Epidermal melanocyte (primary cell): ENCODE data around the gene PTPRN2.
"Not testable (repeated sequence)": the region's sequence is repeated elsewhere in the genome, so short reads cannot be mapped to it uniquely, and the experiment has no call there.

ENCODE experiments used
- DNase-seq: peaks from one replicate; pipeline ENCODE4 v3.0.0; 2011; ENCODE audit warnings: low spot score; ENCODE audit not compliant: insufficient read length

The PTPRN2 gene

DNA sequence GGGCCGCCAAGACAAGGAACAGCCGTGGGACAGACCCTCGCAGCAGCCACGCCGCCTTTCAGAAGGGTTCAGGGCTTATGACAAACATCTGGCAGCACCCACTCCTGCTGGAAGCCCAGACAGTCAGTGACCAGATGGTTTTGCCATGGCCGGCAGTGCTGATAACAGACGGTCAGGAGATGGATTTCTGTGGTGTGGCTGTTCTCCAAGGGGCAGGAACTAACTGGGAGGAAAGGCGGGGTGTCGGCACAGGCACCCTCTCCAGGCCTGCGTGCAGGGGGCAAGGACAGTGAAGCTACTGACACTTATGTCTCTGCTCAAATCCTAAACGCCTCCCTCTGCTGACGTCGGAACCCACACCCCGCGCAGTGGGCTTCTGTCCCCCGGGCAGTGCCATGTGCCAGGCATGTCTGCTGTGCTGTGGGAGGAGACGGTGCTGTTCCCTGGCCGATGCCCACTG is 834.8 kb downstream of the PTPRN2 start:
- no peak for DNase-seq

GRCh38 chr7:157751951-157752673 is 835.5 kb downstream of the PTPRN2 start:
- no peak for DNase-seq

DNA sequence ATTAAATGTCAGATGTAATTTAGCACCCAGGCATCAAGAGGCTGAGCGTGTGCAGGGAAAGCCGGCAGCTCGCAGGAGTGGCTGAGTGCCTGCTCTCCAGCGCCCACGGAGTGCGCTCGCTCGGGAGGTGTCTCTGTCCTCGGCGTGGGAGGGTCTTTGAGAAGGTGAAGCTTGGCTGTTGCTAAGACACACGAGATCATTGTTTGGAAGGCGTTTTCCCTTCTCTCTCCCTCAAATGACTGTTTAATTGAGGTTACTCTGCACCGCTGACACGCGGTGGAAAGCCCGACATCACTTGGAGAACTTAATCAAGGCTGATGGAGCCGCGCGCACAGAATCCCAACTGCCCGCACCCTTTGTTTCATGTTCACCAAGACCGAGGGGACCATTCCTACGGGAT is 836.2 kb downstream of the PTPRN2 start:
- DNase-seq, result no peak

DNA sequence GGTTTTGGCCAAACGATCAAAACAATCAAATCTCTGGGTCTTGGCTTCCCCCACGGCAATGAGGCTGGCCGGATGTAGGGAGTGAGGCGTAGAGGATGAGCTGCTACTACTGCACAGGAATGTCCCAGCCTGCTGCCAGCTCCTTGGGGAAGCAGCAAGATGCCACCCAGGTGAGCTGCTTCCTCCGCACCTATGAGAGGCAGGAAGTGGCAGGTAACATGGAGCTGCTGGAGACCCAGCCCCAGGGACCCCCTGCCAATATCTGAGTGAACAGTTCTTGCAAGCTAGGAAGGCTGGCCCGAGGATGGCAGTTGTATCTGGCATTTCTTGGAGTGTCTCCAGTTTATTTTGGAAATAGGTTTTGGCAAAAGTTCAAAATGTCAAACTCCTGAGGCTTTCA is 837.3 kb downstream of the PTPRN2 start:
- no peak for DNase-seq

DNA sequence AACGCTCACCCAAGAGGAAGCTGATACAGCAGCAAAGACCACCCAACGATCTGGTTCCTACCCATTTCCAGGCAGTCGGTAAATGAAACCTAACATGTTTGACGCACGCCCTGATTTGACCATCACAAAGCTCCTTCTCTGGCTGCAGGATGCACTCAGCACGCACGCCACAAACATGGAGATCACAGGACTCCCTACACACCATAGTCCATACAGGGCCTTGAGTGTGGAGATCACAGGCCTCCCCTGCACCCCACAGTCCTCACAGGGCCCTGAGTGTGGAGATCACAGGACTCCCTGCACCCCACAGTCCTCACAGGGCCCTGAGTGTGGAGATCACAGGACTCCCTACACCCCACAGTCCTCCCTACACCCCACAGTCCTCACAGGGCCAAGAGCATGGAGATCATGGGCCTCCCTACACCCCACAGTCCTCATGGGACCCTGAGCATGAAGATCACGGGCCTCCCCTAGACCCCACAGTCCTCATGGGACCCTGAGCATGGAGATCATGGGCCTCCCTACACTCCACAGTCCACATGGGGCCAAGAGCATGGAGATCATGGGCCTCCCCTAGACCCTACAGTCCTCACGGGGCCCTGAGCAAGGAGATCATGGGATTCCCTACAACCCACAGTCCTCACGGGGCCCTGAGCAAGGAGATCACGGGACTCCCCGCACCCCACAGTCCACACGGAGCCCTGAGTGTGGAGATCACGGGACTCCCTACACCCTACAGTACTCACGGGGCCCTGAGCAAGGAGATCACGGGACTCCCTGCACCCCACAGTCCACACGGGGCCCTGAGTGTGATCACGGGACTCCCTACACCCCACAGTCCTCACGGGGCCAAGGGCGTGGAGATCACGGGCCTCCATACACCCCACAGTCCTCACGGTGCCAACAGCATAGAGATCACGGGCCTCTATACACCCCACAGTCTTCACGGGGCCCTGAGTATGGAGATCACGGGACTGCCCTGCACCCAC is 841.6 kb downstream of the PTPRN2 start:
- DNase-seq, result no peak

GRCh38 chr7:157744786-157745601 is 842.6 kb downstream of the PTPRN2 start:
- DNase-seq, result no peak

GRCh38 chr7:157743781-157744525 is 843.7 kb downstream of the PTPRN2 start:
- DNase-seq, result no peak

GRCh38 chr7:157740251-157740798 is 847.3 kb downstream of the PTPRN2 start:
- DNase-seq, result no peak

DNA sequence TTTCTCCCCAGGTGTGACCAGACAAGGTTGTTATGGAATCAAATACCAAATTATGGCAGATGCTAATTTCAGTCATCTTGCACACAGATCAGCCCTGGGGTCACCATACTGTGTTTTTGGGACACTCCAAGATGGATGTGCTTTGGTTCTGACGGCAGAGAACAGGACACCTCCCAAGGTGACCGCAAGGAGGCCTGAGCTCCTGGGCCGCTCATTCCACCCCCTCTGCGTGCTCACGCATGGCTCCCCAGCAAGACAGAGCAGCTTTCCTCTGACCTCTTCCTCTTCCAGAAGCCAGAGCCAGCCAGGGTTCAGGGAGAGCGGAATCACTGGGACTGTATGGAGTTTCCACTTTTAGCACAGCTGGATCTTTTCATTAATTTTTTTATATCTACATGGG is 848.0 kb downstream of the PTPRN2 start:
- DNase-seq, result no peak

GRCh38 chr7:157739031-157739430 is 848.6 kb downstream of the PTPRN2 start:
- no peak for DNase-seq

GRCh38 chr7:157738066-157738460 is 849.6 kb downstream of the PTPRN2 start:
- no peak for DNase-seq

- no peak for DNase-seq
These were observed 850.2 kb downstream of the PTPRN2 start for GRCh38 chr7:157737151-157738065.

DNA sequence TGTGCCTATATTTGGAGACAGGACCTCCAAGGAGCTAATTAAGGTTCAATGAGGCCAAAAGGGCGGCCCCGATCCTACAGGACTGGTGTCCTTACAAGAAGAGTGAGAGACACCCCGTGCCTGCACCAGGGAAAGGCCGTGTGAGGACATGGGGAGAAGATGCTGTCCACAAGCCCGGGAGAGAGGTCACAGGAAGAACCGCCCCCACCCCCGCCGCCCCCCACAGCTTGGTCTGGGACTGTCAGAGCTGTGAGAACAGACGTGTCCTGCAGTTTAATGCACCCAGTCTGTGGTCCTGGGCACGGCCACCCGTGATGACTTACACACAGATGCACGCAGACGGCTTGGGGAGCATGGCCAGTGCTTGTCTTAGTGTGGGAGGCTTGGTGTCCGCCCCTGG is 851.3 kb downstream of the PTPRN2 start:
- DNase-seq, result no peak

DNA sequence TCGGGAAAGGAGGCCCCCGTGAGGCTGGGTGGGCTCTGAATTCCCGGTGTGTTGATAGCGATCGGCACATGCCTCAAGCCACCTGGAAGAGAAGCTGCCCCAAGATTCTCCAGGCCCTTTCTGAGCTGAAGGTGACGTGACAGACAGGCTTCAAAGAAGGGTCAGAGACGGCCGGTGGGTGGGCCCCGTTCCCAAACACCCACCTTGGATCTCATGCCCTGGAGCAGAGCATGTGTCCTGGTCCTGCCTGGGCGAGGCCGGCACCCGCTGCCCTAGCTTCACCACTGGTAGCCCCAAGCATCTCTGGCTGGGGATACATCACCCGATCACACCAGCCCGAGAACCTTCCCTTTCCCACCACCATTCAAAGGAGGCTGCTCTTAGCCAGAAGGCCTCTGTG is 851.8 kb downstream of the PTPRN2 start:
- DNase-seq, result no peak

DNA sequence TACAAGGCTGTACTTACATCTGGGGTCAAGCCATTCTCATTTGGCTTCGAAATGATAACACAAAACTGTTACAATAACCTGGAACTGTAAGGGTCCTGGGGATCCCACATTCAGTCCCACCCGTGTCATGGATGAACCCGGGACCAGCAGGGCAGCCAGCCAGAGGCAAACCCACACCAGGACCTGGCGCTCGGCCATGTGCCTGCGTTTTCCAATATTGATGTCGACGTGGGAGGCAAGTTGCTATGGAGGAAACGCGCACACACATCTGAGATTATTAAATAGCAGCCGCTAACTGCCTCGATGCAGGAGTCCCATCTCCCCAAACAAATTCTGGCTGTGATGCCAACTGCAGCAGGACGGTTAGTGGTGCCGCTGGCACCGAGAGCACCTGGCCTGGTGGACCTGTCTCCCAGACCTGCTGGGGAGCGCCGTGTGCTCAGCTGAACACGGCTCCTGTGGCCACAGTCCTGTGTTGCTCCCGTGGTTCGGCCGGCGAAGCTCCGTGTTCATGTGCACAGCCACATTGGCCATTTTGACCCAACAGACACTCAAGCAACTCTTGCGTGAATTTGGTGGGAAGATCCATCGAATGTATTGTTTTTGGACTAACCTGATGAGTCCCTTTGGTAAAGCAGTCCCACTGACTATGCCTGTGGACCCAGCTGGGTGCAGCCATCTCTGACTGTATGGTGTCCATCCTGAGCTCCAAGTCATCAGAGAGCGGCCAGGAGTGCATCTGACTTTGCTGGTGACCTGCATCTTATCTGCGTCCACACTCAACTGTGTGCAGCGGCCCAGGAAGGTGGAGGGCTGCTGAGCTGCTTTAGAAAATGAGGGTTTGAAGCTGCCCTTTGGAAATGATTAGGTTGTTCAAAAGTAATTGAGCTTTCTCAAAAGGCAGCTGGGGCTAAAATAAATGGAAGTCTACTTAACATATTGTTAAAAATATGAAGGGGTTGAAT is 852.7 kb downstream of the PTPRN2 start:
- DNase-seq, result no peak

GRCh38 chr7:157733760-157734395 is 853.7 kb downstream of the PTPRN2 start:
- not testable (repeated sequence) for DNase-seq

DNA sequence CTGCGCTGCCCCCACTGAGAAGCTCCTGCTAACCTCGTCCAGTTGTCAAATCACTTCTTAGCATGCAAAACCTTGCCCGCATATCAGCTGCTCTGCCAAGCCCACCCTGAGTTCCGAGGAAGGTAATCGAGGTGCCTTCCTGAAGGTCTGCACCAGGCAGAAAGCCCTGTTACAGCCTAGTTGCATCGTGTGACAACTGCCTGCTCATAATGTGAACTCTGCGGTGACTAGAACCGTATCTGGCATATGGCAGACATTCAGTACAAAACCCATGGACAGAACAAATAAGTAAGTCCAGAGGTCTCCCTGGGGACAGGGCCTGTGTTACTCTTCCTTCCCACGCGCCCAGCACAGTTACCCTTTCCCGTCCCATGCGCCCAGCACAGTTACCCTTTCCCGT is 856.5 kb downstream of the PTPRN2 start:
- no peak for DNase-seq

DNA sequence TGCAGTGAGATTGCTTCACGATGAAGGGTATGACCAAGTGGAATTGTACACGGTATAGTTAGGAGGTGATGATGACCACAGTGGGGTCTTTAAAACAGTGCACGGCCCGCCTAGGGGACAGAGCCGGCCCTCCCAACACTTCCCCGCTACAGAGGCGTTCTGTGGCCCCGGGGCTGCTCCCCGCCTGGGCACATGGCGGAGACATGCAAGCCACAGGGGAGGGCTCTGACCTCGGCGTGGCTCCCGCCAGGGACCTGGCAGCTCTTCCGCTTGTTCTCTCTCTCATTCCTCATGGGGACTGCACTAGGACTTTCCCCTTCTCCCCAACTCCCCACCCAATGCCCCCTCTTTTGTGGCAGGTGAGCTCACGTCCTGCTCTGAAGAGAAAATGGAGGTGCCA is 857.0 kb downstream of the PTPRN2 start:
- DNase-seq, result no peak
